Stimulated activated CD8-positive, alpha-beta memory T cell treated with anti-CD3 and anti-CD28 coated beads, Interleukin-7, amount 100 ng/mL, for 24 hours (primary cell): ENCODE measurements around the gene TMEM108.
"Not testable (repeated sequence)": the region's sequence is repeated elsewhere in the genome, so short reads cannot be mapped to it uniquely, and the experiment has no call there.

Experiments used
- DNase-seq: peaks from one replicate; pipeline ENCODE4 v3.0.0-alpha.2; 2020; ENCODE audit warnings: low read depth

The TMEM108 gene

DNA sequence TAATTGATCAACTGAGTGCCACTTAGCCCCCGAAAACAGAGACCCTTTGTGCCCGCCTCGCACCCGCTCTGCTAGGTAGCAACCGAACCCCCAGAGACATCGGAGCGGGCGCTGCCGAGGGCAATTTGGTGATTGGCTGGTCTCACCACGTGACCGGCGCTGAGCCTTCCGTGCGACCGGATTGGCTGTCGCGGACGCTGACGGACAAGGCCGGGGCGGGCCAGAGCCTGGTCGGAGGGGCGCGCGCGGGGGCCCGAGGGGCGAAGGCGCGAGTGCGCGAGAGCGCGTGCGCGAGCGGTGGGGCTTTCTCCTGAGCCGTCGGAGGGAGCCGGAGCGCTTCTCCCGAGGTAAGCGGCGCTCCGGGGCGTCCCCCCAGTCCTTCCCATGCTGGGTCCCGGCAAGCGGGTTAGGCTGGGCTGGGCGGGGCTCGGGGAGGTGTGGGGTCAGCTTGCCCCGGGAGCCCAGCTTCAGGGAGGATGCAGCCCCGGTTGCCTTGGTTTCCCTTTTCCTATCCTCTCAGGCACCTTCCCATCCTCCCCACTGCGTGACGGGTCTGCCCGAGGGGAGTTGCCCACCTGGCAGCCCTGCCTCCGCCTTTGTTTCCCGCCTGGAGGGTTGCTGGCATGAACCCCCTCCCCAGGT lies at the start of gene TMEM108:
TSS of gene TMEM108 (plus strand) at position 303 of the 642 bp plus-strand sequence.
- DNase-seq: no peak

DNA sequence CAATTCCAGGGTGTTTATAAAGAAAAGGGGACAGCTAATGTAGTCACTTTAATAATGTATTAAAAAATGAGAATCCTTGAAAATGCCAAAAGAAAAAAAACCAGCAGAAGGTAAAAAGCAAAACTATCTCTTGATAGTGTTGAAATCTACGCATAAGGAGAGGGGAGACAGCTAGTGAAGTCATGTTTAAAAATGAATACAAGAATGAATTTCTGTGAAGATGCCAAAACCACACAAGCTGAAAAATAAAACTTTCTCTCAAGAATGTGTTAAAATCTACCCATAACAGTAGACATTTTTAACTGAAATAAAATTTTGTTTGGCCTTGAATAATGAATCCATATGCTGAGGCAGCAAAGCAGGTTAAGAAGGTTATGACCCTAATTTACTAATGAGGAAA lies 42.2 kb upstream of the TMEM108 start:
- DNase-seq: no peak

DNA sequence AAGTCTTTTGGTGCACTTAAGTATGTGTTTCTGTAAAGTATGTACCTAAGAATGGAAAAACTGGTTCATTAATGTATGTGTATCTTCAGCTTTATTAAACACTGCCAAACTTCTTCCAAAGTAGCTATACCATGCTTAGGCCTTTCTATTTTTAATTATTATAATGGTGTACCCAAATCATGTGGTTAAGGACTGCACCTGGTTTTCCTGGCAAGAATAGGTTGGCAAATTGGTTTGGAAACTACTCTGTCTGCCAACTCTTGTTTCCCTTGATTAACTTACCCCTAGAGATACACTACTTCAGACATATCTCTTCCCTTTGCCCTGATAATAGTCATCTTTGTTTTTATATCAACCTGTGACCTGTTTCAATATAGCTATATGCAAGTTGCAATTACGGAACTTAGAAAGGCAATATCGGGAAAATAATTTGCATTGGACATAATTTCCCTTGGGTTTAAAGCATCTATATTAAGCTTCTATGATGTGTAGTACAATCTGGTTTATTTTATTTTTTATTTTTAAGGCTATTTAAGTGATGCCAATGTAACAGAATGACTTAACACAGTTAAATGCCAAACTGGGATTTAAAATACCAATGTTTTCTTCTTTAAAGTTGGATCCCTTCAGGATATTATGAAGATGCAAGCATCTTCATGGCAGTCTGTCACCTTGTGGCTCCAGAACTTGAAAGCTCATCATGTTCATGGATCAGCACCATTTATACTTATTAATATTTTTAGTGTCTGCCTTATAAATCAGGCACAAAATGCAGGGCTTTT lies 40.6 kb upstream of the TMEM108 start:
- DNase-seq: no peak

DNA sequence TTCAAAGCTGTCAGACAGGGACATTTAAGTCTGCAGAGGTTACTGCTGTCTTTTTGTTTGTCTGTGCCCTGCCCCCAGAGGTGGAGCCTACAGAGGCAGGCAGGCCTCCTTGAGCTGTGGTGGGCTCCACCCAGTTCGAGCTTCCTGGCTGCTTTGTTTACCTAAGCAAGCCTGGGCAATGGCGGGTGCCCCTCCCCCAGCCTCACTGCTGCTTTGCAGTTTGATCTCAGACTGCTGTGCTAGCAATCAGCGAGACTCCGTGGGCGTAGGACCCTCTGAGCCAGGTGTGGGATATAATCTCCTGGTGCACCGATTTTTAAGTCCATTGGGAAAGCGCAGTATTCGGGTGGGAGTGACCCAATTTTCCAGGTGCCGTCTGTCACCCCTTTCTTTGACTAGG lies 33.2 kb upstream of the TMEM108 start:
- DNase-seq: not testable (repeated sequence)

DNA sequence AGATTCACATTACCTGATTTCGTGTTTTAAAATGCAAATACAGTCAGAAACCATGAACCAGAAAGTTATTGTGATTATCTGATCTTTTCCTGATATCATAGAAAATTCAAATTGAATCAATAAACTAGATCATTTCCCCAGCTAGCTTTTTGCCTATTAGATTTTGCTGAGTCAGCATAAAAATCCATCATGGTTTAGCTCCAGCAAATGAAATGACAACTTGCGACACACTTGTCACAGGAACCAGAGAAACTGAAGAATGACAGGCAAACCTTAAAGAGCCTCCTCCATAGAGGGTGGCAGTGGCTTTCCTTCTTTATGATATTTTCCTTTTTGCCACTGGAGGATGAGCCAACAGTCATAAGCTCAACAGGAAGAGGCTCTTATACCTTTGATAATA lies 30.6 kb upstream of the TMEM108 start:
- no peak for DNase-seq

DNA sequence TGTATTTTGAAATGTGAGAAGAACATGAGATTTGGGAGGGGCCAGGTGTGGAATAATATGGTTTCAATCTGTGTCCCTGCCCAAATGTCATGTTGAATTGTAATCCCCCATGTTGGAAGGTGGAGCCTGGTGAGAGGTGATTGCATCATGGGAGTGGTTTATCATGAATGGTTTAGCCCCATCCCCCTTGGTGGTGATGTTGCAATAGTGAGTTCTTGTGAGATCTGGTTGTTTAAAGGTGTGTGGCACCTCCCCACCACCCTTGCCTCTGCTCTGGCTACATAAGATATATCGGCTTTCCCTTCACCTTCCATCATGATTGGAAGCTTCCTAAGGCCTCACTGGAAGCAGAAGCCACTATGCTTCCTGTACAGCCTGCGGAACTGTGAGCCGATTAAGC lies 23.9 kb upstream of the TMEM108 start:
- no peak for DNase-seq

DNA sequence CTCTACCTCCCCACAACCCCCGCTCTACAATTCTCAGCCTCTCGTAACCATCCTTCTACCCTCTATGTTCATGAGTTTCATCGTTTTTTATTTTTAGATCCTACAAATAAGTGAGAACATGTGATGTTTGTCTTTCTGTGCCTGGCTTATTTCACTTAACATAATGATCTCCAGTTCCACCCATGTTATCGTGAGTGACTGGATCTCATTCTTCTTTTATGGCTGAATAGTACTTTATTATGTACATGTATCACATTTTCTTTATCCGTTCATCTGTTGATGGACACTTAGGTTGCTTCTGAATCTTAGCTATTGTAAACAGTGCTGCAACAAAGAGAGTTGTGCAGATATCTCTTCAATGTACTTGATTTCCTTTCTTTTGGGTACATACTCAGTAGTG lies 22.6 kb upstream of the TMEM108 start:
- DNase-seq: not testable (repeated sequence)

DNA sequence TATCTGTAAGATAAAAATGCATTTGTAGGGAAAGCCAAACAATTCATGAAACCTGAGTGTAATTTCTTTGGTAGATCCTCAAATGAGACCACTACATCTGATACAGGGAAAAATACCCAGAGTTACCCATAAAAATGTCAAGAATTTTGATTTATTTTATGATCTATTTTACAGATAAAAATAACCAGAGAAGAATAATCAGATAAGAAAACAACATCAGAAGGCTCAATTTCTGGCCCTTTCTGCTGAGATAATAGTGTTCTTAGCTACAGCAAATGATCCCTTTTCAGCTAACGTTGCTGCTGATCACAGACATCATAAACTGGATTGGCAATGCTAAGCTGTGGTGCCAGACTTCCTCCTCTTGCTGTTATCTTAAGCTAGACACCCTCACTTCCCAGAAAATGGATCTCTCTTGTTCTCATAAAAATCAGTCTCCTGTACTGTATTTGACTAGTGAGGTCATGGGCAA lies 21.3 kb upstream of the TMEM108 start:
- no peak for DNase-seq

DNA sequence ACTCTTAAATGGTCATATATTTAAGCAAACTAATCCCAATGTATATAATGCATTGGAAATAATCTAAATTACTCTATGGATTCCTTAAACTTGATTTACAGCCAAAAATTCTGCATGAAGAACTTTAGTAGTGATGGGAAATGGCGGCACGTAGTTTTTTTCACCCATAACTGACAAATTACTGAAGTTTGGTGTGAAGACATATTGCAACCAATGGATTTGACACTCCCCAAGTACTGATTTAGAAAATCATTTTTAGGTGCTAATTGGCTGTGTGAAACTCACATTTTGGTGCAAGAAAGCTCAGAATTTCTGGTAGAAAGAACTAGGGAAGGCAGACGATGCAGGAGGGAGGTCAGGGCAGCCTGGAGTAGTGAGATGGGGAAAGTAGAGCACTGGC lies 19.3 kb upstream of the TMEM108 start:
- DNase-seq: no peak

DNA sequence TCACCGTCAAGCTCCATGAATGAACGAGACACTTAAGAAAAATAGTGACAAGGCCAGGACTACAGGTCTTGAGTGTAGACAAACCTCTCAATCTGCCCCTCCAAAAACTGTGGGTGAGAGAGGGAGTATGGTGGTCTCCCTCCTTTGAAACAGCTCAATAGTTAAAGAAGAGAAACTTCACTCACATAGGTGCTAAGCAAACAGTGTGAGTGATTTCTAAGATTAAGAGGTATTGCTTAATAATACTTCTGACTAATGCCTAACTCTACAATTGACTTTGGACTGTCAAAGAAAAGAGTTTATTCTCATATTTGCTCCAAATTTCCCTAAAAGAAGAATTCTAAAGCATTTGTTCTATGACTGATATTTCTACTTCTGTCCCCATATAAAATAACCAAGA lies 17.0 kb upstream of the TMEM108 start:
- no peak for DNase-seq

DNA sequence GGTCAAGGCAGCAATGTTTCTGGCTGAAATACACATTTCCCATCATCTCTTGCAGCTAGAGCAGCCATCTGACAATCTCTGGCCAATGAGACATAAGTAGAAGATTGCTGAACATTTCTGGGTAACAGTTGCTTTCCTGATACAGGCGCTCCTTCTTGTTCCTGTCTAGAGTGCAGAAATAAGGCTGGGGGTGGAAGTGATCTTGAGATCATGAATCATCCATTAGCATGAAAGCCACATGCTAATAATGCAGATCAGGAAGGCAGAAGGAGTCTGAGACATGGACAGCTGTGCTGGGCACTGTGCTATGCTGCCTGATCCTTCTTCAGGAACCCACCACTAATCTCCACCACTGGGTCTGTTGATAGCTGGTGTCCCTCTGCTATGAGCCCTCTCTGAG lies 14.8 kb upstream of the TMEM108 start:
- no peak for DNase-seq

- DNase-seq: no peak
These were observed 12.6 kb upstream of the TMEM108 start for GRCh38 chr3:133025546-133025945.

DNA sequence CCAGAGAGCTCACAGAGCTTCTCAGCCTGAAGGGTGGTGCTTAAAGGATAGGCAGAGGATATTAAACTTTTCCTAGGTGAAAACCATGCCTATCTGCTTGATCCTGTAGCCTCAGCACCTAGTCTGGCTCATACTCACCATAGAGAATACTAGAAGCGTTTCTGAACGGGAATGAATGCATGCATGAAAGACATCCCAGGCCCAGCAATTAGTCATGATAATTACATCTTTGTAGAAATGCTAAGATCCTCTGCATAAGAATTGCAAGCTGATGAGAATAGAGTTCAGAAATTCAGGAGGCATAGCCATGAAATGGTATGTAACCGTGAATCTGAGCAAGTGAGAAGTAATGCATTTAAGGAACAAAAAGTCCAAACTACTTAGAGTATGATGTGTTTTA lies 5.9 kb upstream of the TMEM108 start:
- no peak for DNase-seq

DNA sequence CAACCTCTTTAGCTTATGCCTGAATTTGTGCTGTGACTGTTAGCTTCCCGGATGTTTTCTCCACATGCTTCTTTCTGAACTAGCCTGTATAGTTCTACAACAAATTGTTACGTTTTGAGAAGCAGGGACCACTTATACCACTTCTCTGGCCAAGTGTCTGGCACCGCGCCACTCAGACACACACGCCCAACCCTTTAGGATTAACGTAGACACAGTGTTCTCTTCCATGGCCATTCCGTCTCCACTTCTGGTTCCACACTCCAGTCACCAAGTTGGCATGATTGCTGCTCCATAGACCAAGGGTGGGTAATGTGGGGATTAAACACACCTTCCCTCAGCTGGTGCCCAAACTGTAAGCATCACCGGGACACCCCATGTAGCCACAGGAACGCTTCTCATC lies 755 bp upstream of the TMEM108 start:
- DNase-seq: no peak

- DNase-seq: no peak
These were observed 662 bp downstream of the TMEM108 start for GRCh38 chr3:133038731-133039375.

GRCh38 chr3:133040696-133041523 lies 2.7 kb downstream of the TMEM108 start:
- peak; percentile 5 for DNase-seq

- DNase-seq: no peak
These were observed 3.3 kb downstream of the TMEM108 start for GRCh38 chr3:133041524-133041829.

DNA sequence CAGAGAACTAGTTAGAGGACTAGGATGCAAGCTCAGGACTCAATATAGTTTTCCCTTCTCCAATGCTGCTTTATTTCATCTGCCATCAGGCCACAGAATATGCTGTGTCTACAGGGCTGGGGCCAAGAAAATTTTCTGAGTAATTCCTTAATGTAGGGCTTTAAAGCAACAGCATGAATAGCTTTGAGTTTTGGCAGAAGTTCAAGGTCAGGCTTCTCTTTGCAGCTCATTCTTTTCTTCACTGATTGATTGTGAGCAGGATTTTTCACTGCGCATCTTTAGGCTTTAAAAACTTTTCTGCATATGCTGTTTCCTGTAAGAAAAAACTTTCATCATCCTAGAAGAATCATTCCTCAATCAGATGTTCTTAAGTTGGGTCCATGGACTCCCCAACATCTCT lies 4.6 kb downstream of the TMEM108 start:
- no peak for DNase-seq

DNA sequence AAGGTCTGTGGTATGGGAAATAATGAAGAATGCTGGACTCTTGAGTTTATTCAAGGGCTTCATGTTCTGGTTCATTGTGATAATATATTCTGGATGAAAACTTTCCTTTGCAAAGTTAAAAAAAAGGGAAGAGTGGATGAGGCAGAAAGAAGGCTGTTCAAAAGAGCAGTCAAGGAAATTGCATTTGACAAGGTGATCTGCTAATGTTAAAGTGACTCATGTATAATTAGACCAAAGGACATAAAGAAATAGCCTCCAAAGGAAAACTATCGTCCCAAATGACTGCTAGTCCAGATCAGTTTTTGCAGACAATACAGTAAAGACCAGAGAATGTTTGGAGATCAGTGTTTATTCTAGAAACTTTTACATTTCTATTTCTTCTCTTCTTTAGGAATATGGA lies 9.8 kb downstream of the TMEM108 start:
- DNase-seq: no peak

GRCh38 chr3:133049491-133049890 lies 11.3 kb downstream of the TMEM108 start:
- DNase-seq: no peak

GRCh38 chr3:133050891-133051290 lies 12.7 kb downstream of the TMEM108 start:
- DNase-seq: no peak

GRCh38 chr3:133053532-133053931 lies 15.3 kb downstream of the TMEM108 start:
- no peak for DNase-seq

- no peak for DNase-seq
These were observed 16.4 kb downstream of the TMEM108 start for GRCh38 chr3:133054586-133054985.
